ENCODE data around the gene DHX40.

GRCh38 chr17:59545942-59546341 is 19.5 kb upstream of the DHX40 start:
- TF ChIP-seq POLR2AphosphoS5 (IDR thresholded peaks at IDR 0.05; ENCODE audit: borderline replicate concordance, low read depth, low read length) (no peak), EZH2 (IDR thresholded peaks at IDR 0.05) (no peak)

All from SK-N-MC (cell line).